HepG2 (cell line): ENCODE results near the gene KCNB1. TPM values are rescaled to one million over a fixed set of nuclear protein-coding genes. Genes with fewer than 3 reads are reported as not detected.
A peak's percentile ranks its signal among the peaks of the same experiment; 100 is the strongest.

Experiments
- ATAC-seq: fragments of 200-7000 bp; cut with Tn5 transposase; 3 replicates; pipeline ENCODE4 v1.9.1; 2020; ENCODE audit warnings: mild to moderate bottlenecking, moderate library complexity
- BruUV-seq: library from RNA; stranded (reverse); fragments of 400-500 nt; replicated peaks from 2 replicates; lab custom pipeline; 2021; lab: Mats Ljungman, UMichigan
- CTCF ChIA-PET: fragments of 300-600 bp; formaldehyde crosslinking; extraction: SDS; loops from one replicate; lab custom pipeline; 2021; ENCODE audit warnings: low total read pairs, inconsistent platforms, low intra/inter-chr PET ratio; lab: Yijun Ruan, JAX
- POLR2A ChIA-PET: fragments of 350-600 bp; sonication (Branson Sonifier 250); formaldehyde crosslinking; loops from one replicate; lab custom pipeline; 2020; ENCODE audit warnings: antibody characterized with exemption, inconsistent platforms; lab: Yijun Ruan, JAX
- DNase-seq: peaks from one replicate; pipeline ENCODE4 v3.0.0-alpha.2; 2015; ENCODE audit warnings: low spot score
- FAIRE-seq: peaks from 3 replicates; lab custom pipeline; 2011; peaks lifted over from hg19 to GRCh38; lab: Jason Lieb, UNC
- H2AFZ ChIP-seq: one replicate; pipeline ENCODE4 v1.6.1; 2011; ENCODE audit warnings: low read length, inconsistent platforms
- H3K27ac ChIP-seq: fragments of 300-600 bp; 3 replicates; pipeline ENCODE4 v1.8.0; 2011; ENCODE audit warnings: mixed run types, mild to moderate bottlenecking, mixed read lengths, low read length, inconsistent platforms; ENCODE audit not compliant: insufficient read depth; ENCODE audit errors: extremely low read length
- H3K27me3 ChIP-seq, 2 experiments: fragments of 200-600 bp in 1 of 2; 2 replicates in 1 of 2; 3 replicates in 1 of 2; pipeline versions ENCODE4 v1.6.0 to v1.8.0; 2011; ENCODE audit warnings: low read length in 2 of 2, mild to moderate bottlenecking in 2 of 2, moderate library complexity in 2 of 2, inconsistent platforms in 1 of 2; ENCODE audit not compliant: insufficient read depth in 2 of 2, control insufficient read depth in 1 of 2
- H3K36me3 ChIP-seq, 2 experiments: fragments of 200-600 bp in 1 of 2; replicated peaks in 1 of 2; 2 replicates in 1 of 2; 3 replicates in 1 of 2; pipeline versions ENCODE4 v1.5.1 to v1.8.0; 2011; ENCODE audit warnings: low read length in 2 of 2, inconsistent platforms in 1 of 2; ENCODE audit not compliant: insufficient read depth in 2 of 2, control insufficient read depth in 1 of 2
- H3K4me1 ChIP-seq: 2 replicates; pipeline ENCODE4 v1.5.1; 2012; ENCODE audit warnings: low read length, inconsistent platforms; ENCODE audit not compliant: insufficient read depth
- H3K4me2 ChIP-seq: 2 replicates; pipeline ENCODE4 v1.6.0; 2011; ENCODE audit warnings: low read depth, low read length, inconsistent platforms
- H3K4me3 ChIP-seq, 3 experiments: fragments of 200-600 bp in 1 of 3; sonication (generic), shearing (Covaris generic) in 1 of 3; replicated peaks in 1 of 3; 2 replicates each; pipeline ENCODE4 v1.5.1; 2011 to 2016; ENCODE audit warnings: low read length in 3 of 3, inconsistent platforms in 2 of 3, low read depth in 2 of 3, mild to moderate bottlenecking in 2 of 3, control low read depth in 1 of 3, mixed read lengths in 1 of 3; ENCODE audit not compliant: insufficient read depth in 1 of 3
- H3K79me2 ChIP-seq: one replicate; pipeline ENCODE4 v1.6.1; 2011; ENCODE audit warnings: low read length, inconsistent platforms; ENCODE audit not compliant: insufficient read depth
- H3K9ac ChIP-seq: 2 replicates; pipeline ENCODE4 v1.6.0; 2011; ENCODE audit warnings: mild to moderate bottlenecking, low read depth, low read length, inconsistent platforms; ENCODE audit not compliant: insufficient read depth
- H3K9me3 ChIP-seq: 2 replicates; pipeline ENCODE4 v1.5.1; 2012; ENCODE audit warnings: mild to moderate bottlenecking, low read length
- H4K20me1 ChIP-seq: 2 replicates; pipeline ENCODE4 v1.6.0; 2011; ENCODE audit warnings: inconsistent platforms, mild to moderate bottlenecking, low read length, moderate library complexity; ENCODE audit not compliant: insufficient read depth
- ATAD3A ChIP-seq: sonication (generic); formaldehyde crosslinking; IDR thresholded peaks from 2 replicates; pipeline ENCODE4 v1.4.0; 2020; ENCODE audit warnings: missing genetic modification reagents
- CBX5 ChIP-seq: sonication (generic); formaldehyde crosslinking; IDR thresholded peaks from 2 replicates; pipeline ENCODE4 v1.4.0; 2020; ENCODE audit warnings: missing genetic modification reagents, borderline replicate concordance
- CREM ChIP-seq, 2 experiments: sonication (generic) in 1 of 2; formaldehyde crosslinking in 1 of 2; IDR thresholded peaks; 2 replicates each; pipeline versions ENCODE4 v1.4.0 to v1.6.1; 2016 to 2020; ENCODE audit warnings: antibody characterized with exemption in 1 of 2, mild to moderate bottlenecking in 1 of 2, missing genetic modification reagents in 1 of 2
- HCFC1 ChIP-seq: fragments of 150-350 bp; IDR thresholded peaks from 2 replicates; pipeline ENCODE4 v1.6.1; 2014; ENCODE audit warnings: low read depth, low read length
- NFYB ChIP-seq: sonication (generic); formaldehyde crosslinking; IDR thresholded peaks from 2 replicates; pipeline ENCODE4 v1.4.0; 2020; ENCODE audit warnings: missing genetic modification reagents
- NFYC ChIP-seq: IDR thresholded peaks from 2 replicates; pipeline ENCODE4 v1.6.1; 2016; ENCODE audit warnings: missing genetic modification reagents, missing compliant biosample characterization
- NRL ChIP-seq: sonication (generic); formaldehyde crosslinking; IDR thresholded peaks from 2 replicates; pipeline ENCODE4 v1.5.0; 2020; ENCODE audit warnings: missing genetic modification reagents, mild to moderate bottlenecking, moderate library complexity, borderline replicate concordance
- PCBP1 ChIP-seq: fragments of 200-400 bp; formaldehyde crosslinking; IDR thresholded peaks from 2 replicates; pipeline ENCODE4 v1.6.1; 2017; ENCODE audit warnings: mild to moderate bottlenecking, low read depth, low read length, borderline replicate concordance
- SUZ12 ChIP-seq: fragments of 150-350 bp; IDR thresholded peaks from 2 replicates; pipeline ENCODE4 v1.6.1; 2014; ENCODE audit warnings: low read depth, low read length
- THAP11 ChIP-seq: IDR thresholded peaks from 2 replicates; pipeline ENCODE4 v1.6.1; 2016; ENCODE audit warnings: missing biosample characterization, missing genetic modification reagents
- ZNF143 ChIP-seq: sonication (generic); formaldehyde crosslinking; IDR thresholded peaks from 2 replicates; pipeline ENCODE4 v1.4.0; 2020; ENCODE audit warnings: missing genetic modification reagents
- ZNF451 ChIP-seq: sonication (generic); formaldehyde crosslinking; IDR thresholded peaks from 2 replicates; pipeline ENCODE4 v1.5.0; 2020; ENCODE audit warnings: mild to moderate bottlenecking, missing genetic modification reagents
- ZNF460 ChIP-seq: sonication (generic); formaldehyde crosslinking; IDR thresholded peaks from 2 replicates; pipeline ENCODE4 v1.5.1; 2020; ENCODE audit warnings: missing genetic modification reagents, mild to moderate bottlenecking, borderline replicate concordance
- ZNF607 ChIP-seq: sonication (generic); formaldehyde crosslinking; IDR thresholded peaks from 2 replicates; pipeline ENCODE4 v1.5.1; 2020; ENCODE audit warnings: missing genetic modification reagents, mild to moderate bottlenecking, borderline replicate concordance
- WGBS: methylation state at CpG from one replicate; pipeline ENCODE4 v1.1.6; 2017; ENCODE audit warnings: low lambda C conversion rate; 5-methylcytosine and 5-hydroxymethylcytosine counted together
- in situ Hi-C: cut with HindIII; loops from 2 replicates; pipeline ENCODE4 v1.10.0; 2017; ENCODE audit warnings: low pct_unique_long_range_greater_than_20kb; ENCODE audit not compliant: extremely low pct_ligation_motif_present
- intact Hi-C: fragments of 100-400 bp; cut with micrococcal nuclease; formaldehyde crosslinking; loops from one replicate; pipeline ENCODE4 v1.10.0; 2022; ENCODE audit not compliant: unreplicated experiment
- polyA plus RNA-seq, 8 experiments: library from polyadenylated mRNA; depleted of rRNA in 3 of 8; stranded (reverse) in 7 of 8; unstranded in 1 of 8; fragments of >200 nt; fragmentation: Illumina TruSeq in 4 of 8; extraction: Trizol in 4 of 8; gene quantifications; 2 replicates each; pipeline versions ENCODE4 v1.2.1 to v1.2.3, GENCODE V29; 2011 to 2016; ENCODE audit warnings: low read depth in 4 of 8, missing spikeins in 1 of 8, mixed read lengths in 1 of 8; ENCODE audit not compliant: insufficient read depth in 1 of 8
- total RNA-seq, 5 experiments: library from RNA; depleted of rRNA; stranded (reverse); fragments of >200 nt; fragmentation: Illumina TruSeq; extraction: Trizol; gene quantifications; 2 replicates each; pipeline ENCODE4 v1.2.3, GENCODE V29; 2016; ENCODE audit warnings: low read depth in 1 of 5
- TF ChIP-seq, protein P1 (sequence below): sonication (generic); formaldehyde crosslinking; IDR thresholded peaks from 2 replicates; pipeline ENCODE4 v1.4.0; 2020; ENCODE audit warnings: missing genetic modification reagents
- TF ChIP-seq, protein P2 (sequence below): IDR thresholded peaks from 2 replicates; pipeline ENCODE4 v1.6.1; 2016; ENCODE audit warnings: missing compliant biosample characterization, missing genetic modification reagents, borderline replicate concordance
- TF ChIP-seq, protein P3 (sequence below): IDR thresholded peaks from 2 replicates; pipeline ENCODE4 v1.6.1; 2016
- TF ChIP-seq, protein P4 (sequence below), 2 experiments: sonication (generic) in 1 of 2; formaldehyde crosslinking in 1 of 2; IDR thresholded peaks; 2 replicates each; pipeline versions ENCODE4 v1.5.1 to v1.6.1; 2011 to 2020; ENCODE audit warnings: borderline replicate concordance in 1 of 2, low read depth in 1 of 2, low read length in 1 of 2, mild to moderate bottlenecking in 1 of 2, missing genetic modification reagents in 1 of 2, moderate library complexity in 1 of 2

Gene KCNB1
- total and polyA plus RNA-seq, 2 of the 13 experiments (the other 11 are each of a cell fraction or from before 2014, with no cell fraction given): 0.02 TPM; not detected in 1

DNA sequence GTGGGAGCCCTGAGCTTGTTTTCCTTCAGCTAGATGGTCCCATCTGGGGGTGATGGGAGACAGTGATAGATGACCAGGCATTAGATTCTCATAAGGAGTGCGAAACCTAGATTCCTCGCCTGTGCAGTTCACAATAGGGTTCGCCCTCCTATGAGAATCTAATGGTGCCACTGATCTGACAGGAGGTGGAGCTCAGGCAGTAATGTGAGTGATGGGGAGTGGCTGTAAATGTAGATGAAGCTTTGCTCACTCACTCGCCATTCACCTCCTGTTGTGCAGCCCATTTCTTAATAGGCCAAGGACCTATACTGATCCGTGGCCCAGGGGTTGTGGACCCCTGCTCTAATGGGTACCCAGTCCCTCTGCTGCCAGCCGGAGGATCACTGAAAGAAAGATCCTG, 20.7 kb upstream of the KCNB1 start (continued):
- TF ChIP-seq ZNF451 (no peak), PCBP1 (no peak)
- TF ChIP-seq, protein P1, sequence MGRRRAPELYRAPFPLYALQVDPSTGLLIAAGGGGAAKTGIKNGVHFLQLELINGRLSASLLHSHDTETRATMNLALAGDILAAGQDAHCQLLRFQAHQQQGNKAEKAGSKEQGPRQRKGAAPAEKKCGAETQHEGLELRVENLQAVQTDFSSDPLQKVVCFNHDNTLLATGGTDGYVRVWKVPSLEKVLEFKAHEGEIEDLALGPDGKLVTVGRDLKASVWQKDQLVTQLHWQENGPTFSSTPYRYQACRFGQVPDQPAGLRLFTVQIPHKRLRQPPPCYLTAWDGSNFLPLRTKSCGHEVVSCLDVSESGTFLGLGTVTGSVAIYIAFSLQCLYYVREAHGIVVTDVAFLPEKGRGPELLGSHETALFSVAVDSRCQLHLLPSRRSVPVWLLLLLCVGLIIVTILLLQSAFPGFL (CRISPR knock-in tag): no peak

DNA sequence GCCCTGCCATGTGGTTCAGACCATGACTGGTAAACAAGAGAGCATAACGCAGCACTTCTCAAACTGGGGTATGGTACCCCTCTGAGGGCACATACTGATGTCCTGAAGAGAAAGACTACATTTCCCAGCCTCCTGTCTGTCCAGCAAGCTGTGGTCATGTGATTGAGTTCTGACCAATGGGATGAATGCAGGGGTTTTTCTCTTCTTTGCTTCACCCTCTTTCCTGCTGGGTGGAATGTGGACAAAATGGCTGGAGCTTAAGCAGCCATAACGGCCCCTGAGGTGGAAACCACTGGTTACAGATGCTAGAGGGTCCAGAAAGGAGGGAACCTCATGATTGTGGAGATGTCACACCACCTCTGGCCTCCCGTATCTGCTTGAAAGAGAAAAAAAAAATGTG, 19.4 kb upstream of the KCNB1 start:
- no TSS peak for BruUV-seq
- Histone ChIP-seq H3K27me3 (peaks cover 0 to 16% of the 10 kb centered on the region in 2 experiments; a peak in 3 of 5 replicates), H3K4me2 (no peak overlapping the region), H3K36me3 (no peaks in the 10 kb centered on the region), H4K20me1 (no peaks in the 10 kb centered on the region), H3K27ac (no peak overlapping the region), H3K9me3 (no peaks in the 10 kb centered on the region), H3K9ac (no peak overlapping the region), H2AFZ (no peak overlapping the region), H3K4me1 (no peaks in the 10 kb centered on the region), H3K79me2 (no peaks in the 10 kb centered on the region), H3K4me3 (no peak overlapping the region)
- 3% methylated on average over 3 of the region's 3 CpGs for WGBS
- ChIA-PET CTCF (no interaction called here), POLR2A (no interaction called here)
- in situ Hi-C loops (no loop called here), intact Hi-C loops (no loop called here)
- peak; percentile 71 for FAIRE-seq
- DNase-seq: peak; percentile 57
- TF ChIP-seq CBX5 (CRISPR knock-in tag): peak; percentile 41; the same call in 1 of the 2 replicates
- TF ChIP-seq ZNF143: peak; percentile 88
- TF ChIP-seq HCFC1: peak; percentile 55; the same call in 1 of the 2 replicates
- TF ChIP-seq NRL (CRISPR knock-in tag): no peak
- TF ChIP-seq, protein P2, sequence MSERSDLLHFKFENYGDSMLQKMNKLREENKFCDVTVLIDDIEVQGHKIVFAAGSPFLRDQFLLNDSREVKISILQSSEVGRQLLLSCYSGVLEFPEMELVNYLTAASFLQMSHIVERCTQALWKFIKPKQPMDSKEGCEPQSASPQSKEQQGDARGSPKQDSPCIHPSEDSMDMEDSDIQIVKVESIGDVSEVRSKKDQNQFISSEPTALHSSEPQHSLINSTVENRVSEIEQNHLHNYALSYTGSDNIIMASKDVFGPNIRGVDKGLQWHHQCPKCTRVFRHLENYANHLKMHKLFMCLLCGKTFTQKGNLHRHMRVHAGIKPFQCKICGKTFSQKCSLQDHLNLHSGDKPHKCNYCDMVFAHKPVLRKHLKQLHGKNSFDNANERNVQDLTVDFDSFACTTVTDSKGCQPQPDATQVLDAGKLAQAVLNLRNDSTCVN (CRISPR knock-in tag): no peak
- TF ChIP-seq NFYB (CRISPR knock-in tag): peak; percentile 73
- TF ChIP-seq, protein P3, sequence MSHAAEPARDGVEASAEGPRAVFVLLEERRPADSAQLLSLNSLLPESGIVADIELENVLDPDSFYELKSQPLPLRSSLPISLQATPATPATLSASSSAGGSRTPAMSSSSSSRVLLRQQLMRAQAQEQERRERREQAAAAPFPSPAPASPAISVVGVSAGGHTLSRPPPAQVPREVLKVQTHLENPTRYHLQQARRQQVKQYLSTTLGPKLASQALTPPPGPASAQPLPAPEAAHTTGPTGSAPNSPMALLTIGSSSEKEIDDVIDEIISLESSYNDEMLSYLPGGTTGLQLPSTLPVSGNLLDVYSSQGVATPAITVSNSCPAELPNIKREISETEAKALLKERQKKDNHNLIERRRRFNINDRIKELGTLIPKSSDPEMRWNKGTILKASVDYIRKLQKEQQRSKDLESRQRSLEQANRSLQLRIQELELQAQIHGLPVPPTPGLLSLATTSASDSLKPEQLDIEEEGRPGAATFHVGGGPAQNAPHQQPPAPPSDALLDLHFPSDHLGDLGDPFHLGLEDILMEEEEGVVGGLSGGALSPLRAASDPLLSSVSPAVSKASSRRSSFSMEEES (CRISPR knock-in tag): no peak
- 0 out of 2 replicates have a peak, but pooled peaks have one; percentile 25 for TF ChIP-seq SUZ12
- peak; percentile 79 for TF ChIP-seq NFYC (CRISPR knock-in tag)
- peak; percentile 96 for TF ChIP-seq THAP11 (CRISPR knock-in tag)
- TF ChIP-seq ZNF607: no peak
- no peak for TF ChIP-seq ZNF460 (CRISPR knock-in tag)
- 0 out of 2 replicates have a peak, but pooled peaks have one; percentile 48 for TF ChIP-seq ATAD3A (CRISPR knock-in tag)
- 0 out of 2 replicates have a peak, but pooled peaks have one; percentile 28 for TF ChIP-seq CREM (IDR thresholded peaks at IDR 0.05)
- TF ChIP-seq CREM (CRISPR knock-in tag; IDR thresholded peaks at IDR 0.05): no peak
- TF ChIP-seq, protein P4, sequence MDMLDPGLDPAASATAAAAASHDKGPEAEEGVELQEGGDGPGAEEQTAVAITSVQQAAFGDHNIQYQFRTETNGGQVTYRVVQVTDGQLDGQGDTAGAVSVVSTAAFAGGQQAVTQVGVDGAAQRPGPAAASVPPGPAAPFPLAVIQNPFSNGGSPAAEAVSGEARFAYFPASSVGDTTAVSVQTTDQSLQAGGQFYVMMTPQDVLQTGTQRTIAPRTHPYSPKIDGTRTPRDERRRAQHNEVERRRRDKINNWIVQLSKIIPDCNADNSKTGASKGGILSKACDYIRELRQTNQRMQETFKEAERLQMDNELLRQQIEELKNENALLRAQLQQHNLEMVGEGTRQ (IDR thresholded peaks at IDR 0.05; ENCODE audit: low read depth, low read length): peak; percentile 51; the same call in 1 of the 2 replicates
- TF ChIP-seq, protein P4 (CRISPR knock-in tag; IDR thresholded peaks at IDR 0.05; ENCODE audit: borderline replicate concordance): peak; percentile 61; the same call in 1 of the 2 replicates
- TF ChIP-seq, all 625 proteins: peak for 10
- peak; percentile 64 for ATAC-seq
